NT2/D1 (cell line): ENCODE measurements around the gene TRIM71.

ENCODE experiments used
- SUZ12 ChIP-seq: IDR thresholded peaks from 2 replicates; pipeline ENCODE4 v1.6.1; 2011; ENCODE audit not compliant: insufficient read length, insufficient read depth; ENCODE audit errors: extremely low read depth
- YY1 ChIP-seq: IDR thresholded peaks from 2 replicates; pipeline ENCODE4 v1.6.1; 2011; ENCODE audit not compliant: insufficient read length, insufficient read depth
- ZNF274 ChIP-seq: IDR thresholded peaks from 2 replicates; pipeline ENCODE4 v1.6.1; 2011; ENCODE audit warnings: mild to moderate bottlenecking, low read depth, low read length

DNA sequence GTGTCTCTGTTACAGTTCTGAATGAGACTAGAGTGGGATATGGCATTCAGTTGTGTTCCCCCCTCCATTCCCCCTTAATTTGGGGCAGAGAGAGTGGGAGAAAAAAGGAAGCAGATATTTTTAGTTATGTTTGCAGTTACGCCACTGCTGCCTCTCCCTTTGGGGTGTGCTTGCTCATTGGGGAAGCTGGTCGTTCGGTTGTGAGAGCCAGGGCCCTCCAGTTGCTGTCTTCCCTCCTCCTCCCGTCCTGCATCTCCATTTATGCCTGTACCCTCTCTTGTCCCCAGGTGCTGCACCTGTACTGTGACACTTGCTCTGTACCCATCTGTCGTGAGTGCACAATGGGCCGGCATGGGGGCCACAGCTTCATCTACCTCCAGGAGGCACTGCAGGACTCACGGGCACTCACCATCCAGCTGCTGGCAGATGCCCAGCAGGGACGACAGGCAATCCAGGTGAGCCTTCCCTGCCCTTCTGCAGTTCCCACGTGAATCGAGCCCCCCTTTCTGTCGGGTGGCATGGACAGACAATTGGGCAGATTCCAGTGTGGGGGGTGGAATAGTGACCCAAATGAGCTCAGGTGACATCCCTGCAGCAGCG, 55.8 kb downstream of the TRIM71 start:
- no peak for TF ChIP-seq SUZ12
- no peak for TF ChIP-seq ZNF274
- no peak for TF ChIP-seq YY1
